Glomerular visceral epithelial cell (primary cell): Measurements from ENCODE around the gene C4orf54.

ENCODE experiments used
- DNase-seq: peaks from one replicate; pipeline ENCODE4 v3.0.0-alpha.2; 2016; ENCODE audit errors: extremely low spot score

The C4orf54 gene

GRCh38 chr4:99622341-99622740 lies 35.3 kb downstream of the C4orf54 start:
- no peak for DNase-seq

- no peak for DNase-seq
Observed at GRCh38 chr4:99617374-99617773, 40.3 kb downstream of the C4orf54 start.

DNA sequence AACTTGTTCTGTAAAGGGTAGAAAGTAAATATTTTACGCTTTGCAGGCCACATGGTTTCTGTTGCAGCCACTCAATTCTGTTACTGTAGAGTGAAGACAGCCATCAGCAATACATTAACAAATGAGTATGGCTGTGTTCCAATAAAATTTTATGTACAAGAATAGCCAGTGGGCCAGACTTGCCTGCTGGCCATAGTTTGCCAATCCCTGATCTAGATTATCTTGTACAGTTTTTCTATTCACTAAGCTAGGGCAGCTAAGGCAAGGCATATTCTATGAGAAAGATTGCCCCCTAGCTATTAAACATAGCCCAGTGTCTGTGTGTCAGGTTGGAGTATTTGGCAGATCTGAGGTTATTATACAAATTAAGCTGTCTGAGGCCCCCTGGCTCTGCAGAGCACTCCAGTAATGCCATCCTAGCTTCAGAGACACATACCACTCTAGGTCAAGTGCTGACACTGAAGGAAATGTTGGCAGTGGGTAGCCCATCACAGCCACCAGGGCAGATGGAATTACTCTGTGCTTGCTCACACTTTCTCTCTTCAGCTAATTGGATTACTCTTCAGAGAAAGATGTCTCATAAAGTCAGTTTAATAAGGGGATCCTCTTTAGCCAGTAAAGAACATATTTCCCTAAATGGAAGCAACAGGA lies 42.3 kb downstream of the C4orf54 start:
- DNase-seq, result no peak

DNA sequence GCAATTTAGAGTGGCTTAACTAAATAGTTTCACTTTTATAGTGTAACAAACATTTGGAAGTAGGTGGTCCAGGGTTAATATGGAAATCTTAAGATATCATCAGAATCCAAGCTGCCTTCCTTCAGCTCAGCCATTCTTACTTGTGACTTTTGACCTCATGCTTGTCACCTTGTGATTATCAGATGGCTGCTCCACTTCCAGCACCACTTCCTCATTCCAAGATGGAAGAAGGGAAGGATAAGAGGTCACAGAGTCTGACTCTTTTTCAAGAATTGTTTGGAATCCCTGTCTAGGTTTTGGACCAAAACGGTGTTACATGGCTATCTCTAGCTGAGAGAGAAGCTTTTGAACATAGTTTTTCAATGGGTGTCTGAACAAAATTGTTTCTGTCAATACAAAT lies 43.1 kb downstream of the C4orf54 start:
- DNase-seq, result no peak

- DNase-seq, result no peak
Observed at GRCh38 chr4:99612704-99613103, 44.9 kb downstream of the C4orf54 start.

GRCh38 chr4:99612281-99612680 lies 45.3 kb downstream of the C4orf54 start:
- DNase-seq, result no peak

DNA sequence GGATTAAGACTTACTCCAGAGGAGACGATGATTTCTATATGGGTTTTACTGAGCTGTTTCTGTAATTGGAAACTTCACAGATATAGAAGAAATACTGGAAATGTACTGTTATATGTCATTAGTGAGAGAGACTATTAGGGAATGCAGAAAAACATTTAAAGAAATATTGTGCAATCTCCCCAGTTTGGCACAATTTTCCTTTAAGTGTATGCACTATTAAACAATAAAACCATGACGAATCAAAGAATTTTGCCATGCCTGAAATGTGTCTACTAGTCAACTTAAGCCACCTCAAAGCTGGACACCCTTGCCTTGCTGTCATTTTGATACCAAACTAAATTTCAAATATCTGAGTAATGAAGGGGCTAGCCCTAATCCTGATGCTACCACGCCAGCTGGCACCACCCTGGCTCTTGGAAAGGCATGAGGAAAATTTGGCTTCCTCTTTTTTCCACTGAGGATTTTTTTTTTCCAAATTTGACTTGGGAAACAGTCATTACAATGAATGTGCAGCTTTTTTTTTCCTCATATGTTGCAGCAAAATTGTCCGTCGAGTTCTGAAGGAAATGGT lies 46.9 kb downstream of the C4orf54 start:
- no peak for DNase-seq

GRCh38 chr4:99608417-99608816 lies 49.2 kb downstream of the C4orf54 start:
- DNase-seq, result no peak
